Esophagus (tissue), 2 donors: ENCODE data around the gene GPATCH11. TPM values are rescaled to one million over a fixed set of nuclear protein-coding genes. Genes with fewer than 3 reads are reported as not detected.

Experiments used
- H3K27ac ChIP-seq, 2 donors: one replicate each; pipeline ENCODE4 v1.5.1; 2013; ENCODE audit warnings: low read depth in 2 of 2, mild to moderate bottlenecking in 2 of 2, inconsistent platforms in 1 of 2, low read length in 1 of 2, moderate library complexity in 1 of 2
- H3K27me3 ChIP-seq, 2 donors: one replicate each; pipeline ENCODE4 v1.6.1; 2013; ENCODE audit warnings: low read length in 2 of 2, control low read depth in 1 of 2, mild to moderate bottlenecking in 1 of 2; ENCODE audit not compliant: insufficient read depth in 2 of 2, control insufficient read depth in 1 of 2
- H3K36me3 ChIP-seq, 2 donors: one replicate each; pipeline ENCODE4 v1.6.1; 2013; ENCODE audit warnings: low read length in 1 of 2; ENCODE audit not compliant: control insufficient read depth in 2 of 2, insufficient read depth in 2 of 2
- H3K4me1 ChIP-seq, 2 donors: one replicate each; pipeline ENCODE4 v1.6.1; 2013; ENCODE audit warnings: low read length in 1 of 2; ENCODE audit not compliant: control insufficient read depth in 2 of 2, insufficient read depth in 2 of 2
- H3K4me3 ChIP-seq, 2 donors: one replicate each; pipeline ENCODE4 v1.5.1; 2013; ENCODE audit warnings: low read length in 2 of 2, mild to moderate bottlenecking in 2 of 2, low read depth in 1 of 2, moderate library complexity in 1 of 2
- H3K9me3 ChIP-seq, 2 donors: one replicate each; pipeline ENCODE4 v1.6.1; 2013; ENCODE audit warnings: mild to moderate bottlenecking in 2 of 2, low read depth in 1 of 2, low read length in 1 of 2, moderate library complexity in 1 of 2; ENCODE audit not compliant: control insufficient read depth in 2 of 2, insufficient read depth in 1 of 2
- WGBS, 2 donors: extraction: QIAGEN DNeasy Blood & Tissue Kit; methylation state at CpG; one replicate each; pipeline ENCODE4 v1.1.7; 2013; 5-methylcytosine and 5-hydroxymethylcytosine counted together
- polyA plus RNA-seq, 2 donors: library from polyadenylated mRNA; stranded (reverse); fragments of 200-250 nt; gene quantifications; one replicate each; pipeline ENCODE4 v1.2.3, GENCODE V29; 2013
- donor health status: healthy with polysubstance abuse.
- donor health status: Bipolar disorder and iron deficiency.

GPATCH11 gene
- polyA plus RNA-seq, 2 donors: 2.7 to 2.8 TPM

DNA sequence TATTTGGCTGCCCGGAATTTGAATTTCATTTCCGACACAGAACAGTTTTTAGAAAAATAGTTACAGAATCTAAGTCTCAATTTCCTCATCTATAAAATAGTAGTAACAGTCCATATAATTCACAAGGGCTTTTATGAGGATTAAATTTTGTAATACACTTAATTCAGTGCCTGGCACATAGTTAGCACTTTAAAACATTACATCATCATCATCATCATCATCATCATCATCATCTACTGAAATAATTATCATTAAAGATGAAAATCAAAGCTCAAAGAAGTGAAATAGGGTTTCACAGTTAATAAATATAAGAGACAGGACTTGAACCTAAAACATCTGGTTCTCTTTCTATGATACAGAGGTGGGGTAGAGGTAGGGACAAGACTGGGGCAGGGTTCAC lies 13.4 kb upstream of the GPATCH11 start:
- no peaks in the 10 kb centered on the region for H3K4me1 ChIP-seq
- no peaks in the 10 kb centered on the region for H3K27me3 ChIP-seq
- H3K4me3 ChIP-seq: no peak overlapping the region
- no peaks in the 10 kb centered on the region for H3K9me3 ChIP-seq
- 93 to 99% methylated on average over 2 of the region's 2 CpGs for WGBS, 2 donors
- no peak overlapping the region for H3K27ac ChIP-seq
- peaks cover 0 to 4% of the 10 kb centered on the region in 2 donors for H3K36me3 ChIP-seq

GRCh38 chr2:37080266-37080665 lies 4.1 kb upstream of the GPATCH11 start:
- no peaks in the 10 kb centered on the region for H3K27me3 ChIP-seq
- H3K4me3 ChIP-seq: no peak overlapping the region
- H3K36me3 ChIP-seq: peaks cover 2 to 6% of the 10 kb centered on the region in 2 donors
- H3K9me3 ChIP-seq: no peaks in the 10 kb centered on the region
- H3K4me1 ChIP-seq: peaks cover 0 to 6% of the 10 kb centered on the region in 2 donors
- WGBS, 2 donors: 68 to 82% methylated on average over 2 of the region's 2 CpGs
- H3K27ac ChIP-seq: no peak overlapping the region

GRCh38 chr2:37080689-37081088 lies 3.6 kb upstream of the GPATCH11 start:
- no peak overlapping the region for H3K4me3 ChIP-seq
- H3K27me3 ChIP-seq: no peaks in the 10 kb centered on the region
- H3K36me3 ChIP-seq: peaks cover 2 to 6% of the 10 kb centered on the region in 2 donors
- H3K9me3 ChIP-seq: no peaks in the 10 kb centered on the region
- WGBS, 2 donors: 58 to 59% methylated on average over 3 of the region's 3 CpGs
- no peak overlapping the region for H3K27ac ChIP-seq
- H3K4me1 ChIP-seq: peaks cover 0 to 6% of the 10 kb centered on the region in 2 donors

DNA sequence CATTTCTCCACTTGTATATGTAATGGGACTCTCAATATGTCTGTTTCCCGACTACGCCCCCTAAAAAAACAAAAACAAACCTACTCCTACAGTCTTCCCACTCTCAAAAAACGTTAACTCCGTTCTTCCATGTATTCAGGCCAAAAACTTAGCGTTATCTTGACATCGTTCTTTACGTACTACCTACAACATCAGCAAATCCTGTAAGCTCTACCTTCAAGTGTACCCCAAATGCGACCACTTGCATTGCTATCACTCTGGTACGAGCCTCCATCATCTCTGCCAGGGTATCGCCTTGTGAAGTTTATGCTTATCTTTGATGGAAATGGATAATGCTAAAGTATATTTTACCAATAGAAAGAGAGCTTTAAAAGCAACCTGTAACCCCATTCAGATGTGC lies 479 bp downstream of the GPATCH11 start:
- Histone ChIP-seq H3K27me3 (no peaks in the 10 kb centered on the region), H3K36me3 (peaks cover 2 to 6% of the 10 kb centered on the region in 2 donors), H3K4me3 (peak overlapping the region; percentile 75 to 82), H3K27ac (no peak overlapping the region), H3K4me1 (peaks cover 0 to 6% of the 10 kb centered on the region in 2 donors), H3K9me3 (no peaks in the 10 kb centered on the region)
- WGBS, 2 donors: 1 to 2% methylated on average over 10 of the region's 10 CpGs

- peaks cover 0 to 6% of the 10 kb centered on the region in 2 donors for H3K4me1 ChIP-seq
- no peak overlapping the region for H3K4me3 ChIP-seq
- H3K27me3 ChIP-seq: no peaks in the 10 kb centered on the region
- no peaks in the 10 kb centered on the region for H3K9me3 ChIP-seq
- WGBS, 2 donors: 65 to 83% methylated on average over 1 of the region's 1 CpG
- H3K27ac ChIP-seq: no peak overlapping the region
- peaks cover 2 to 8% of the 10 kb centered on the region in 2 donors for H3K36me3 ChIP-seq
Measured at GRCh38 chr2:37085731-37086147, 1.4 kb downstream of the GPATCH11 start.

DNA sequence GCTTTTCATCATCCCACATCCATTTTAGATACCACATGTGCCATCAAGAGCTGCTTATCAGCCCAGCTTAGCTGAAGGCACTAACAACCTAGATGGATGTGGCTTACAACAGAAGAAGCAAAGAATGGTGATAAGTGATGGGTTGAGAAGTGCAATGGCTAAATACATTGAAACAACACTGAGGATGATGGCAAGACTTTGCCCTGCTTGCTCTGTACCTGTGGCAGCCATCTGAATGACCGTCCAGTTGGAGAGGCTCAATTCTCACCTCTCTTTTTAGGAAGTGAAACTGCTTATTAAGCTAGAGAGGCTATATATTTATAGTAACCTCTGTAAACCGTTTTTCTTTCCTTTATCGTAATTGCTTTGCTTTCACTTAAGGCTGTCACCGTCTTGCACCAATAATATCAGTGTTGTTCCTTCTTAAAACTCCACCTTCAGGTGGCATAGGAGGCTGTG lies 5.7 kb downstream of the GPATCH11 start:
- no peak overlapping the region for H3K27ac ChIP-seq
- peaks cover 0 to 12% of the 10 kb centered on the region in 2 donors for H3K36me3 ChIP-seq
- no peaks in the 10 kb centered on the region for H3K9me3 ChIP-seq
- WGBS, 2 donors: 85 to 88% methylated on average over 4 of the region's 4 CpGs
- H3K4me1 ChIP-seq: no peaks in the 10 kb centered on the region
- no peak overlapping the region for H3K4me3 ChIP-seq
- no peaks in the 10 kb centered on the region for H3K27me3 ChIP-seq

DNA sequence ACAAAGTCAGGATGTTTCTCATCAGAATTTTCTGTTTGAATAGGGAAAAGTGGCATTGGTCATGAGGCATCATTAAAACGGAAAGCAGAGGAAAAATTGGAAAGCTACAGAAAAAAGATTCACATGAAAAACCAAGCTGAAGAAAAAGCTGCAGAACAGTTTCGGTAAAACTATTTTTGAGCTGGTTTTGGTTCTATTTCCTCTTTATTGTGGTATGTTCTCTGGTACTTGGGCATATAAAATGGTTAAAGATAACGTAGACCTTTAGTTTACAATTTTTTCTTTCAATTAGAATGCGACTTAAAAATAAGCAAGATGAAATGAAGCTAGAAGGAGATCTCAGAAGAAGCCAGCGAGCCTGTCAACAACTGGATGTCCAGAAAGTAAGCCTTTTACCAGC lies 7.6 kb downstream of the GPATCH11 start:
- Histone ChIP-seq H3K27ac (no peak overlapping the region), H3K4me3 (no peak overlapping the region), H3K9me3 (no peaks in the 10 kb centered on the region), H3K36me3 (peaks cover 0 to 12% of the 10 kb centered on the region in 2 donors), H3K4me1 (no peaks in the 10 kb centered on the region), H3K27me3 (no peaks in the 10 kb centered on the region)
- WGBS, 2 donors: 80 to 82% methylated on average over 5 of the region's 5 CpGs

DNA sequence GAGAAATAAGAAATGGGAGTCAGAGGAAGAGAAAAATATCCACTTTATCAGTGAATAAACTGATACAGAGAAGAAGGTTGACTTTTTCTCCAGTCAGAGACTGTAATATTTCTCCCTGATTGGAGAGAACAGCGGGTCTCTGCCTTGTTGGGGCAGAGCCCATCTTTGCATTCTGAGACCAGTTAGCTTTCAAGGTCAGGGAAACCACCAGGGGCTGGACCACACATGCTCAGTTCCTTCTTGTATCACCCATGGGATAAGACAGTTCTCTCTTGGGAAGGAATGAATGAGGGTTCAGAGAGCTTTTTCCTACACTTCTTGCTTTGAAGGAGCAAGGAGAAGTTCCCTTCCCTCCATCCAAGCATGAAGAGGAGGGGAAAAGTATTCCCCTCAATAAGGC lies 12.2 kb downstream of the GPATCH11 start:
- Histone ChIP-seq H3K27ac (no peak overlapping the region), H3K27me3 (no peaks in the 10 kb centered on the region), H3K36me3 (peaks cover 3 to 9% of the 10 kb centered on the region in 2 donors), H3K4me3 (no peak overlapping the region), H3K9me3 (no peaks in the 10 kb centered on the region), H3K4me1 (no peaks in the 10 kb centered on the region)
- WGBS, 2 donors: 95 to 98% methylated on average over 1 of the region's 1 CpG

- Histone ChIP-seq H3K27ac (no peak overlapping the region), H3K4me3 (no peak overlapping the region), H3K4me1 (no peaks in the 10 kb centered on the region), H3K27me3 (no peaks in the 10 kb centered on the region), H3K9me3 (no peaks in the 10 kb centered on the region), H3K36me3 (peaks cover 3 to 5% of the 10 kb centered on the region in 2 donors)
- 93 to 95% methylated on average over 4 of the region's 4 CpGs for WGBS, 2 donors
Measured at GRCh38 chr2:37098416-37099118, 14.2 kb downstream of the GPATCH11 start.

DNA sequence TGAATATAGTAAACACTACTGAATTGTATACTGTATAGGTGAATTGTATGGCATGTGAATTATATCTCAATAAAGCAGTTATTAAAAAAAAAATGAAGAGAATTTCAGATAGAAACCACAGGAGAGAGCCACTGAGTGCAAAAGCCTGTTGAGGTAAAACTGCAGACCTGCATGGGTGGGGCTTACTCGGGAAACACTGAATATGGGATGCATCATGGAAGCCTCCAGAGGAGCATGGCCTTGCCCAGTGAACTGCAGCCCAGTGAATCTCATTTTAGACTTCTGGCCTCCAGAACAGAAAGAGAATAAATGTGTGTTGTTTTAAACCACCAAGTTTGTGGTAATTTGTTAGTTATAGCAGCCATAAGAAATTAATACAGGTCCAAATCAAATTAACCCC lies 15.7 kb downstream of the GPATCH11 start:
- Histone ChIP-seq H3K27ac (no peak overlapping the region), H3K4me1 (no peaks in the 10 kb centered on the region), H3K36me3 (peaks cover 2 to 3% of the 10 kb centered on the region in 2 donors), H3K27me3 (no peaks in the 10 kb centered on the region), H3K9me3 (no peaks in the 10 kb centered on the region), H3K4me3 (no peak overlapping the region)
- 59 to 83% methylated on average over 1 of the region's 1 CpG for WGBS, 2 donors
